Activated T-cell treated with anti-CD3 and anti-CD28 coated beads for 24 hours (primary cell): ENCODE measurements around the gene SLC4A3.

Experiments used
- DNase-seq: peaks from one replicate; pipeline ENCODE4 v3.0.0-alpha.2; 2020; ENCODE audit warnings: low read depth

The SLC4A3 gene

DNA sequence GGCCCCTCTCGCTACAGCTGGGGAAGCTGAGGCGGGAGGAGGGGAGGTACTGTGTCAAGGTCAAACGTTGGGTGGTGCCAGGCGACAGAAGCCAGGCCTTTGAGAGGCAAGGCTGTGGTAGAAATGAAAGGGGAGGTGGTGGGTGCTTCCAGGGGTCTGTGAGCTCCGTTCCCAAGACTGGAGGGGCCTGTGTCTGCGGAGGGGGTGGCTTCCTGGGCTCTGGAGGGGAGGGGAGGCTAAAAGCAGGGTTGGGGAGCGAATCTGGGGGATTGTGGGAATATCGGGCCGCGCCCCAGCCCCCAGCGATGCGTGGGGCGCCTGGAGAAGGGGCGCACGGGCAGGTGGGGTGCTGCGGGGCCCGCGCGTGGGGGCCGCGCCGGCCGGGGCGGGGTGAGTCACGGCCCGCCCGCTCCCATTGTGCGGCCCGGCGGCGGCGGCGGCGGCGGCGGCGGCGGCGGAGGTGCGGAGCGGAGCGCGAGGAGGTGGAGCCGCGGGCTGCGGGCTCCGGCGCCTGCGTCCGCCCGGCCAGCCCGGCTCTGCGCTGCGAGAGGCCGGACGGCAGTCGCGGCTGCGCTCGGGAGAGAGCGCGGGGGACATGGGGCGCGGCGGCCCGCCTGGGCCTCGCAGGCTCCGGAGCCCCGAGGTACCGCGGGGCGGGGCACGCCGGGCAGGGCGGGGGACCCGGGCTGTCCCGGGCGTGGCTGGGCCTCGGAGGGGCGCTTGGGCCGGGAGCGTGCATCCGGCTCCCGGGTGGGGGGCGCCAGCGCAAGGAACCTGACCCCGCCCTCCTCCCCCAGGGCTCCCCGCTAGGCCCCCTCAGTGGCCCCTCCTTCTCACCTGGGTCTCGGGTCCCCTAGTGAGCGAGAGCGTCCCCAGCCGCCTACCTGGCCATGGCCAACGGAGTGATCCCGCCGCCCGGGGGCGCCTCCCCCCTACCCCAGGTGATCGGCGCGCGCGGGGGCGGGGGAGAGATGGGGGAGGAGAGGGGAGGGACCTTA is at the start of gene SLC4A3:
SLC4A3 (plus strand) TSS at position 528 of the 998 bp plus-strand sequence; CDS start at position 891, 363 bp downstream.
- DNase-seq: no peak

- no peak for DNase-seq
These were observed 48.4 kb upstream of the SLC4A3 start for GRCh38 chr2:219578811-219579613.

DNA sequence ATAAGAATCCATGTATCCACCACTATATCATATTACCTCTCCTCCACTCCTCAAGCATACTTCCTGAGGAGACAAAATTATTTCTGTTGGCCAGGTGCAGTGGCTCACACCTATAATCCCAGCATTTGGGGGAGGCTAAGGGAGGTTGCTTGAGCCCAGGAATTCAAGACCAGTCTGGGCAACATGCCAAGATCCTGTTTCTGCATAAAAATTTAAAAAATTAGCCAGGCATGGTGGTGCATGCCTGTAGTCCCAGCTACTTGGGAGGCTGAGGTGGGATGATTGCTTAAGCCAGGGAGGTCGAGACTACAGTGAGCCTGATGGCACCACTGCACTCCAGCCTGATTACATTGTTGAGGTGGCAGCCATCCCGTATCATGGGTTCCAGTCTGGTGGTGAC is 46.1 kb upstream of the SLC4A3 start:
- DNase-seq: no peak

DNA sequence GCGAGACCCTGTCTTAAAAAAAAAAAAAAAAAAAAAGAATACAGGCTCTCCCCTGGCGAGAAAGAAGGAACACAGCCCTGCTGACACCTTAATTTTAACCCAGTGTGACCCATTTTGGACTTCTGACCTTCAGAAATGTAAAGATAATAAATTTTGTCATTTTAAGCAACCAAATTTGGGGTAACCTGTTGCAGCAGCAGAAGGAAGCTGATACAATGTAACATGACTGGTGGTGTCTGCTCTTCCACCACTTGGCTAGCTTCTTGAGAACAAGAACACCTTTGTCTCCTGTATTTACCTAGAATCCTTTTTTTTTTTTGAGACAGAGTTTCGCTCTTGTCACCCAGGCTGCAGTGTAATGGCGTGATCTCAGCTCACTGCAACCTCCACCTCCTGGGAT is 36.3 kb upstream of the SLC4A3 start:
- DNase-seq: no peak

DNA sequence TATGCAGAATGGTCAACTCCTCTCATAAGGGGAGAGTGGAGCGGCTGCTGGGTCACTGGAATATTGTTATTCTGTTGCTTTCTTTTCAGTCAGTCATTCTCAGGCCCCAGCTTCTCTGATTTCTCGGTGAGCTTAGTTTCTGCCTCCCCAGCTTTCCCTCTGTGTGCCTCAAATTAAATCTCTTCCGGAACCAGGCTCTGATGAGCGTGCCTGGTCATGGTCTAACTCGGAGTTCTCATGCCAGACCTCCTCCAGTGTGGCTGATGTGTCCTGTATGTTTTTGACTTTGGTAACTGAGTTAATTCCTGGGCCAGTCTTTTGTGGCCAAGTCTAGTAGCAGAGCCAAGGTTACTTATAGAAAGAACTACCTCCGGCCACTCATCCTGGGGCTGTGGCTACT is 34.7 kb upstream of the SLC4A3 start:
- no peak for DNase-seq

GRCh38 chr2:219593154-219593553 is 34.3 kb upstream of the SLC4A3 start:
- no peak for DNase-seq

DNA sequence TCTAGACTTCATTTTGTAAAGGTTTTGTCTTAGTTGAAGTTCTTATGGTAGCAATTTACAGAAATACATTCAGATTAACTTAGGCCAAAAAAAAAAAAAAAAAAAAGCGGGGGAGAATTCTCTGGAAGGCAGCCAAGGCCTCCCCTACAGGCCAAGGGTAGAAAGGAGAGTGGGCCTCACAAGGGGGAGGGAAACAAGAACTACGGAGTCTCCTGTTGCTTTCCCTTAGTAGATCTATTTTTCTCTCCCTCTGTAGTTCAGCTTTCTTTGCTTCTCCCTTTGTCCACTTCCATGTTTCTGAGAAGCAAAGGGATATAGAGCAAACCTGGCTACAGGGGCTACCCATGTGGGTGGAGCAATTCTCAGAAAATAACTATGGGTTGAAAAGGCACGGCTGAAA is 32.2 kb upstream of the SLC4A3 start:
- DNase-seq: no peak

DNA sequence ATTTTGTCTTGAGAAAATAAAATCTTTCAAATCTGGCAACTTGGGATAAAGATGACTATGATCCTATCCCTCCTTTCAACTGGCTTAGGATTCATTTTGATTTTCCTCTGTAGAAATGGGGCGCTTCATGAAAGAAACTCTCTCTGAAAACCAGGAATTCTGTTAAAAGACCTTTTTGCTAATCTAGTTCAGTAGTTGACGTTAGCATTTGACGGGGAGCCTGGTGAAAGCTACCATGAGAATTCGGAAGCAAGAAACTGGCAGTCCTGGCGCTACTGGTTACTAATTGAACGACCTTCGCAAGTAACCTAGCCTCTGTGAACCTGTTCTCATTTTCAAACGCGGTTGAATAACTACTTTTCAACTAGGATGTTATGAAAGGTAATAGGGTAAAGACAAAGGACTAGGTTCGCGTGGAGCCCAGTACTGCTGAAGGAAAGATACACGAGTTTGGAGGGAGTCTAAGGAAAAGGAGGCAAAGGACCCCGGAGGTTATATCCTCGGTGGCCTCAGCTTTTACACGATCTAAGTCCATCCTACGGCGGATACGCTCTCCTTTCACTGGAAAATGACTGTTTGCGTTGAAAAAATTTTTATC is 30.4 kb upstream of the SLC4A3 start:
- DNase-seq: no peak

GRCh38 chr2:219597552-219598307 is 29.7 kb upstream of the SLC4A3 start, which contains the start of gene STK11IP:
Gene STK11IP (plus strand): TSS chr2:219597857. CDS start chr2:219598120, 263 bp downstream.
- peak; percentile 89 for DNase-seq

GRCh38 chr2:219598308-219599078 is 28.9 kb upstream of the SLC4A3 start:
- no peak for DNase-seq

GRCh38 chr2:219603771-219604170 is 23.7 kb upstream of the SLC4A3 start:
- DNase-seq: no peak

DNA sequence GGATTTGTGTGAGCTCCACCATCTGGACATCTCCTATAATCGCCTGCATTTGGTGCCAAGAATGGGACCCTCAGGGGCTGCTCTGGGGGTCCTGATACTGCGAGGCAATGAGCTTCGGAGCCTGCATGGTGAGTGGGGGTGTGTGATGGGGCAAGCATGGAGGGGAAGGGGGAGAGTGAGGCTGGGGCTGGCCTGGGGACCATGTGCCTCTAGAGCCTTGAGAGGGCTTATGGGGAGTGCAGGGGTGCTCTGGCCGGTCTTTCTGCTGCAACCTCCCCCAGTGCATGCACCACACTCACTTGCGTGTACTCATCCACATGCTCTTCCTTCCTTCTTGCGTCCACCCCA is 21.8 kb upstream of the SLC4A3 start:
- no peak for DNase-seq

GRCh38 chr2:219607931-219608330 is 19.5 kb upstream of the SLC4A3 start:
- DNase-seq: no peak

DNA sequence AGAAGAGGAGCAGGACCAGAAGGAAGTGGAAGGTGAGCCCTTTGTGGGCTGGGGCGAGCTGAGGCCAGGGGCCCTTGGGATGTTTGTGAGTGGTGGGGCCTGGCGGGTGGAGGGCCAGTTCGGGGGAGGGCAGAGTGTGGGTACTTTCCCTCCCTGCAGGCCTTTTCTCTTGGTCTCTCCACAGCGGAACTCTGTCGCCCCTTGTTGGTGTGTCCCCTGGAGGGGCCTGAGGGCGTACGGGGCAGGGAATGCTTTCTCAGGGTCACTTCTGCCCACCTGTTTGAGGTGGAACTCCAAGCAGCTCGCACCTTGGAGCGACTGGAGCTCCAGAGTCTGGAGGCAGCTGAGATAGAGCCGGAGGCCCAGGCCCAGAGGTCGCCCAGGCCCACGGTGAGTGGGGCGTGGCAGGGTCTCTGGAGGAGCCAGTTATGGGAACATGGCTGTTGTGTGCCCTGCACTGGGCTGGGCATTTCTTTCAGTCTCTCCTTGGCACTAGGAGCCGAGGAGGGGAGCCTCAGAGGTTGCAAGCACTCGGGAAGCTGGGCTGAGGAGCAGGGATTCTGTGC is 18.9 kb upstream of the SLC4A3 start:
- DNase-seq: no peak

- no peak for DNase-seq
These were observed 18.2 kb upstream of the SLC4A3 start for GRCh38 chr2:219609149-219609750.

DNA sequence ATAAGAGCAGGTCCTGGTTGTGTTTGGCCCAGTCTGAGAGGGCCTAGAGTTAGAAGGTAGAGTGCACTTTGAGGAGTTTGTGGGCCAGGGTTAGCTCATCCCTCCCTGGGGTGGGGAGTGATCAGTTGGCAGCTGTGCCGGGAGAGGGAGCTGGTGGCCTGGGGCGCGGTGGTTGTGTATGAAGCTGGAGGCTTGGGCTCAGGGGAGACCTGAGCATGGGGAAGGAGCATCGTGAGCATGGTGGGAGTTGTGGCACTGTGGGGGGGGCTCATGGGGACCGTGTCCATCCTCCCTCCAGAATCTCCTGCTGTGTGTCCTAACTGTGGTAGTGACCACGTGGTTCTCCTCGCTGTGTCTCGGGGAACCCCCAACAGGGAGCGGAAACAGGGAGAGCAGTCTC is 16.1 kb upstream of the SLC4A3 start:
- no peak for DNase-seq

DNA sequence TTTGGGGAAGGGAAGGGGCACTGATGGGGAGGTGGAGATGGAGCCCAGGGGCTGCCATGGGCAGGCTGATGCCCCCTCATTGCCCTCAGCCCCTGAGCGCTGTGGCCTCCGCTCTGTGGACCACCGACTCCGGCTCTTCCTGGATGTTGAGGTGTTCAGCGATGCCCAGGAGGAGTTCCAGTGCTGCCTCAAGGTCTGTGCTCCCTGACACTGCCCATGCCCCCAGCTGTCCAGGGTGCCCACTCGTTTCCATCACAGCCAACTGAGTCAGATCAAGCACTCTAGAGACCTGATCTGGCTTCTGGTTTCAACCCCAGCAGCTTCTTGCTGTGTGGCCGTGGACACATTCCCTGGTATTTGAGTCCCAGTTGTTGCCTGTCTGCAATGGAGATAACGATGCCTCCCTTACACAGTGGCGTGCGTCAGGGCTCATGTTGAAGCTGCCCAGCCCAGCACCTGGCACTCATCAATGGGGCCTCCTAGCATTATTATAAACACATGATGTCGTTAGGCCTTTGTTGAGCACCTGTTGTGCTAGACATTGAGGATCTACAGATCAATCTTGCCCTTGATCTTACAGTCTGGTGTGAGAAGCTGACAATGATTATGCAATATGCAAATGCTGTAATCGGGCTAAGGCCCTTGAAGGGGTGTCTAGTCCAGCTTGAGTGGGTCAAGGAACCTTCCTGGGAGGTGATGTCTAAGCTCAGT is 15.4 kb upstream of the SLC4A3 start:
- DNase-seq: no peak

GRCh38 chr2:219612577-219613286 is 14.7 kb upstream of the SLC4A3 start:
- no peak for DNase-seq
